B cell (primary cell): ENCODE measurements around the gene RPGR.

Source experiments
- EZH2 ChIP-seq: IDR thresholded peaks from 2 replicates; pipeline ENCODE4 v1.6.1; 2012; ENCODE audit warnings: borderline replicate concordance, low read depth, mild to moderate bottlenecking, moderate library complexity, low read length; ENCODE audit not compliant: insufficient read depth, poor library complexity, severe bottlenecking
- TF ChIP-seq, protein P1 (sequence below): fragments of 200-600 bp; IDR thresholded peaks from one replicate; pipeline ENCODE4 v1.8.0; 2022; ENCODE audit warnings: antibody characterized with exemption, mild to moderate bottlenecking

DNA sequence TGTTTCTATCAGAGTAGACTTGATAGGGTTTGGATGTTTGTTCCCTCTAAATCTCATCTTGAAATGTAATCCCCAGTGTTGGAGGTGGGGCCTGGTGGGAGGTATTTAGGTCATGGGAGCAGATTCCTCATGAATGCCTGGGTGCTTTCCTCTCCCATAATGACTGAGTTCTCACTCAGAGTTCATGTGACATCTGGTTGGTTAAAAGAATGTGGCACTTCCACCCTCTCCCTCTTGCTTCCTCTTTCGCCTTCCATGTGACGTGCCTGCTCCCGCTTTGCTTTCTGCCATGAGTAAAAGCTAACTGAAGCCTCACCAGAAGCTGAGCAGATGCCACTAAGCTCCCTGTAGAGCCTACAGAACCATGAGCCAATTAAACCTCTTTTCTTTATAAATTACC is 59.3 kb downstream of the RPGR start:
- TF ChIP-seq, protein P1, sequence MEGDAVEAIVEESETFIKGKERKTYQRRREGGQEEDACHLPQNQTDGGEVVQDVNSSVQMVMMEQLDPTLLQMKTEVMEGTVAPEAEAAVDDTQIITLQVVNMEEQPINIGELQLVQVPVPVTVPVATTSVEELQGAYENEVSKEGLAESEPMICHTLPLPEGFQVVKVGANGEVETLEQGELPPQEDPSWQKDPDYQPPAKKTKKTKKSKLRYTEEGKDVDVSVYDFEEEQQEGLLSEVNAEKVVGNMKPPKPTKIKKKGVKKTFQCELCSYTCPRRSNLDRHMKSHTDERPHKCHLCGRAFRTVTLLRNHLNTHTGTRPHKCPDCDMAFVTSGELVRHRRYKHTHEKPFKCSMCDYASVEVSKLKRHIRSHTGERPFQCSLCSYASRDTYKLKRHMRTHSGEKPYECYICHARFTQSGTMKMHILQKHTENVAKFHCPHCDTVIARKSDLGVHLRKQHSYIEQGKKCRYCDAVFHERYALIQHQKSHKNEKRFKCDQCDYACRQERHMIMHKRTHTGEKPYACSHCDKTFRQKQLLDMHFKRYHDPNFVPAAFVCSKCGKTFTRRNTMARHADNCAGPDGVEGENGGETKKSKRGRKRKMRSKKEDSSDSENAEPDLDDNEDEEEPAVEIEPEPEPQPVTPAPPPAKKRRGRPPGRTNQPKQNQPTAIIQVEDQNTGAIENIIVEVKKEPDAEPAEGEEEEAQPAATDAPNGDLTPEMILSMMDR, result no peak
- no peak for TF ChIP-seq EZH2
